GM12872 (cell line): ENCODE measurements around the gene PRSS33.

Experiments
- CTCF ChIP-seq: IDR thresholded peaks from 3 replicates; pipeline ENCODE4 v1.5.1; 2011; ENCODE audit warnings: low read depth, mild to moderate bottlenecking, low read length, moderate library complexity; ENCODE audit not compliant: insufficient read depth

Gene PRSS33

DNA sequence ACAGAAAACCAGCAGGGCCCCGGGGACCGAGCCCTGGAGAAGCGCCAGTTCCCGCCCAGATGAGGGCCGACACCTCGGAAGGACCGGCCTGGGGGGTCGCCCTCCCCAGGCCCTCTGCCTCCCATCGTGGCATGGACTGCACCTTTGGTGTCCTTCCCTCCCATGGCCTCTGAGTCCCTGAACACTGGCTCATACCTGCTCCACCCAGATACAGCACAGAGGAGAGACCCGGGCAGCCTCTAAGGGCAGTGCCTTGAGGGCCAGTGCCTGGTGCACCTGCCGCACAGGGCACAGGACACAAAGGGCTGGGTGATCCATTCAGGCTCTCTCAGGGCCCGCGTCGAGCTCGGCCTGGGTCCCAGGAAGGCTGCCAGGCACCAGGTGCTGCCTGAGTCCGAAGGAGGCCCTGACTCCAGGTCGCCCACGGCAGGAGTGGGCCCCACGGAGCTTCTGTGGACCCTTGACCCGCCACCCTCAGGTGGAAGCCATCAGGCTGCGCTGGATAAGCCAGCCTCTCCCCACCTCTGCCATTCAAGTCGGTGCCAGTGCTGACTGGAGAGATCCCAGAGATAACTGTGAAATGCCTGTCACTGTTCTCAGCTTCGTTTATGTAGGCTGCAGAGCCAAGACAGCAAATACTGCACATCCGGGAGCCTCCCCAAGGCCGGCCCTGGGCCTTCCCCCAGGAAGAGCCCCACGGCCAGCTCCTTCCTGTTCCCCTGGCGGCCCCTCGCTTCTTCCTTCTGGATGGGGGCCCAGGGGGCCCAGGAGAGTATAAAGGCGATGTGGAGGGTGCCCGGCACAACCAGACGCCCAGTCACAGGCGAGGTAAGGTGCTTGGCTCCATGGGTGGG is 42.4 kb upstream of the PRSS33 start, which contains the start of gene ZG16B:
TSS of gene ZG16B (plus strand) at position 803 of the 854 bp plus-strand sequence. CDS start 139 bp downstream, outside the sequence.
- no peak for TF ChIP-seq CTCF

DNA sequence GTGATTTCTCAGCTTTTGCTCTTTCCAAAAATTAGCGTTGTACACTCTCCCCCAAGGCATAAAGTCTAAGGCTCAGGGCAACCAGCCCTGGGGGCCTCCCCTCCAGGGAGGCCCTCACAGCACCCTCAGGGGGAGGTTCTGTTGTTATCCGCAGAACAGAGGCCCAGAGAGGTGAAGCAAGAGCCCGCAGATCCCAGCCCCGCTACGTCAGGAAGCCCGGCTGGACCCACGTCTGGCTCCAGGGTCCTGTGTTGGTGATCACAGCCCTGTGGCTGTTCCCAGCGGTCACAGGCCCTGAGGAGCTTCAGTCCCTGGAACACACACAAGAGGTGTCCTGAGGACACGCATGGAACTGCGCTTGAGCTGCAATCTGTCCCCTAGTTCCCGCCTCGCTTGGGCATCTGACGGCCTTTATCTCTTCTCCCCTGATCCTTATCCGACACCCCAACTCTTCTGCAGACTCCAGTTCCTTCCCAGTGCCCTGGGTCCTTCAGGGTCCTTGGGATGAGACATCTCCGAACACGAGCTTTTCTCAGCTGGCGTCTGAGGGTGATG is 41.6 kb upstream of the PRSS33 start:
- TF ChIP-seq CTCF: no peak

DNA sequence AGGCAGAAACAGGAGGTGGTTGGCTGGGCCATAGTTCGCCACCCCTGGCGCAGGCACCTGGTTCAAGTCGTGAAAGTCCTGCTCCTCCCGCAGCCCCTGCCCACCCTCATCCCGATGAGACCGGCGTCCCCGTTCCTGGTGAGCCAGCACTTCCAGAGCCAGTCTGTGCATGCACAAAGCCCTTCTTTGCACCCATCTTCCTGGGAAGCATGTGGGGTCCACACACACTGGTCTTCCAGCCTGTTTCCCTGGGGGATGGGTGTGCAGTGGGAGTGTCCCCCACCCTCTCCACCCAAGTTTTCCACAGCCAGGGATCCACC is 41.1 kb upstream of the PRSS33 start:
- TF ChIP-seq CTCF: no peak

DNA sequence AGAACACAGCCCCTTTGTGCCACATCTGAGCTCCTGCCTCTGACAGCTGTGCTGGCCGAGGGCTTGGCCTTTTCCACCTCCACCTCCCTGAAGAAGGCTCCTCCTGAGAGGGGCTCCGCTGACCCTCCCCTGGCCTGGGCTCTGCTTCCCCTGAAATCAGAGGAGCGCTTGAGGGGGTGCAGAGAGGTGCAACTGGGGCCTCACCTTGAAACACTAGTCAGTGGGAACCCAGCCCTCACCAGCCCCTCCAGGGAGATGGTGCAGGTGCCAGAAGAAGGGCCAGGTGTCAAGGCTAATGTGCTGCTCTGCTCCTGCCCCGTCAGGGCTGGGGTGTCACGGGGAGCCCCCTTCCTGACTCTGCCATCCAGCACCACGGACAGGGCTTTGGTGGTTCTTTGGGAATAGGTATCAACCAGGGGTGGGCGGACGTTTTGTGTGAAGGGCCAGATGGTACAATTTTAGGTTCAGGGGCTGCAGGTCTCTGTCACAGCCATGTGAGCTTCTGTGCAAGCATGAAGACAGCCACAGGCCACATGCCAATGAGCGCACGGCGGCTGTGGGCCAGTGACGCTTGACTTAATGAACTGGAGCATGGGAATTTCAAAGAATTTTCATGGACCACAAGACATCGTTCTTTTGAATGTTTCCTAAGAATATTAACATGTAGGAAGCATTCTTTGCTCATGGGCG is 40.6 kb upstream of the PRSS33 start:
- no peak for TF ChIP-seq CTCF

DNA sequence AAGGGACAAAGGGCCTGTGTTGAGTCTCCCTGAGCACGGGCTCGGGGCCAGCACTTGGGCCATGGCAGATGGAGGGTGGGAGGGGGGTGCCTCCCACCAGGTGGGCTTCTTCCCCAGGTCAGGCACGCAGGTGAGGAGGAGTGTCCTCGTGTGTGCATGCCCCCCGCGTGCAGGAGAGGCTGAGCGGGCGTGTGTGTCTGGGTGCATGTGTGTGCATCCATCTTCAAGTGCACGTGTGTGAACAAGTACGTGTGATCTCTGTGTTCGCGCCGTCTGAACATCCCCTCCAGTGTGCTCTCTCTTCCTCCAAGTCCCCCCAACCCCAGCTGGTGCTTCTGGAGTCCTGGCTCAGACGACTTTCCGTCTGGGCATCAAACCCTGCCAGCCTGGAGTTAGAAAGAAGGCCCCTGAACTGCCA is 40.0 kb upstream of the PRSS33 start:
- no peak for TF ChIP-seq CTCF

- no peak for TF ChIP-seq CTCF
These were observed 39.4 kb upstream of the PRSS33 start for GRCh38 chr16:2826591-2827373.

DNA sequence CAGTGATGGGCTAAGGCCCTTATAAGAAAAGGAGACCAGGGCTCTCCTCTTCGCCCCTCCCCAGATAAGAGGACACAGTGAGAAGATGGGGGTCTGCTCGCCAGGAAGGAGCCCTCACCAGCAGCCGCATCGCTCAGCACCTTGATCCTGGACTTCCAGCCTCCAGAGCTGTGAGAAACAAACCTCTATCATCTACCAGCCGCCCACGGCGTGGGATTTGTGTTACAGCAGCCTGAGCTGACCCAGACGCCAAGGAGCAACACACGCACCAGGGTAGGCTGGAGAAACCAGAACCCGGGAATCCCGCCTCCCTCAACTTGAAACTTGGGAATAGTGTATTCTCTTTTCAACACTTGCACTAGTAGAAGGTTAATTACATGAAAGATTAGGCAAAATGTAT is 38.5 kb upstream of the PRSS33 start:
- no peak for TF ChIP-seq CTCF
